ENCODE data around the gene HTT-AS. TPM values are rescaled to one million over a fixed set of nuclear protein-coding genes. Genes with fewer than 3 reads are reported as not detected.

Gene HTT-AS
- total RNA-seq, 2 donors from 2014 or later = not detected

DNA sequence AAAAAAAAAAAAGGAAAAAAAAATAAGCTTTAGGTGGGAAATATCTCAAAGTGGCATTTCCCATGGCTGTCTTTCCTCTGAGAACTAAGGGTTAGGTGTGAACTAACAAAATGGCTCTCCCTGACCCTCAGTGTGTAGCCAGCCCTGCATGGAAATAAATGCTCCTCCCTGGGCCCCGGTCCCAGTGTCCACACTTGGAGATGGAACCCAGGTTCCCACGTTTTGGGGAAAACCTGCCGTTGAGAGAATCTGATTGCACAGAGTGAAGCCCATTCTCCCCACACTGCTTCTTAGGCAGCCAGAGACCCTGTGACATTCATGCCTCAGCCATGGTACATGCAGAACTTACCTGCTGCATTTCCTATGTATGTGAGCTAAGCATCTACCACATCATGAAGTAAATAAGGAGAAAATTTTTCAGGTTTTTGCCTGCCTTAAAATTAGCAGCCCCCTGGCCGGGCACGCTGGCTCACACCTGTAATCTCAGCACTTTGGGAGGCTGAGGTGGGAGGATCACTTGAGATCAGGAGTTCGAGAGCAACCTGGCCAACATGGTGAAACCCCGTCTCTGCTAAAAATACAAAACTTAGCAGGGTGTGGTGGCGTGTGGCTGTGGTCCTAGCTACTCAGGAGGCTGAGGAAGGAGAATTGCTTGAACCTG is 34.5 kb downstream of the HTT-AS start:
- no peak for TF ChIP-seq POLR2A (IDR thresholded peaks at IDR 0.05)
- TF ChIP-seq, protein P1, sequence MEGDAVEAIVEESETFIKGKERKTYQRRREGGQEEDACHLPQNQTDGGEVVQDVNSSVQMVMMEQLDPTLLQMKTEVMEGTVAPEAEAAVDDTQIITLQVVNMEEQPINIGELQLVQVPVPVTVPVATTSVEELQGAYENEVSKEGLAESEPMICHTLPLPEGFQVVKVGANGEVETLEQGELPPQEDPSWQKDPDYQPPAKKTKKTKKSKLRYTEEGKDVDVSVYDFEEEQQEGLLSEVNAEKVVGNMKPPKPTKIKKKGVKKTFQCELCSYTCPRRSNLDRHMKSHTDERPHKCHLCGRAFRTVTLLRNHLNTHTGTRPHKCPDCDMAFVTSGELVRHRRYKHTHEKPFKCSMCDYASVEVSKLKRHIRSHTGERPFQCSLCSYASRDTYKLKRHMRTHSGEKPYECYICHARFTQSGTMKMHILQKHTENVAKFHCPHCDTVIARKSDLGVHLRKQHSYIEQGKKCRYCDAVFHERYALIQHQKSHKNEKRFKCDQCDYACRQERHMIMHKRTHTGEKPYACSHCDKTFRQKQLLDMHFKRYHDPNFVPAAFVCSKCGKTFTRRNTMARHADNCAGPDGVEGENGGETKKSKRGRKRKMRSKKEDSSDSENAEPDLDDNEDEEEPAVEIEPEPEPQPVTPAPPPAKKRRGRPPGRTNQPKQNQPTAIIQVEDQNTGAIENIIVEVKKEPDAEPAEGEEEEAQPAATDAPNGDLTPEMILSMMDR (IDR thresholded peaks at IDR 0.05) = no peak
- H3K27ac ChIP-seq = no peak overlapping the region
- H3K4me3 ChIP-seq = no peak overlapping the region
- WGBS, 2 donors = 80 to 84% methylated on average over 7 to 8 of the region's 8 CpGs
- intact Hi-C loops (cut with DNase I) = loop anchor here (10.0 kb wide), 2 partner anchors 55 to 275 kb away; no protein-coding TSS in a partner anchor
- no peaks in the 10 kb centered on the region for H3K9me3 ChIP-seq
- ATAC-seq = no peak
- H3K4me1 ChIP-seq = peaks cover 21% of the 10 kb centered on the region
- H3K36me3 ChIP-seq (replicated peaks in 1 of 2; ENCODE audit: insufficient read depth in 1 of 2, low read depth in 2 of 2) = no peaks in the 10 kb centered on the region
- no peak for DNase-seq
- H3K27me3 ChIP-seq = no peaks in the 10 kb centered on the region

DNA sequence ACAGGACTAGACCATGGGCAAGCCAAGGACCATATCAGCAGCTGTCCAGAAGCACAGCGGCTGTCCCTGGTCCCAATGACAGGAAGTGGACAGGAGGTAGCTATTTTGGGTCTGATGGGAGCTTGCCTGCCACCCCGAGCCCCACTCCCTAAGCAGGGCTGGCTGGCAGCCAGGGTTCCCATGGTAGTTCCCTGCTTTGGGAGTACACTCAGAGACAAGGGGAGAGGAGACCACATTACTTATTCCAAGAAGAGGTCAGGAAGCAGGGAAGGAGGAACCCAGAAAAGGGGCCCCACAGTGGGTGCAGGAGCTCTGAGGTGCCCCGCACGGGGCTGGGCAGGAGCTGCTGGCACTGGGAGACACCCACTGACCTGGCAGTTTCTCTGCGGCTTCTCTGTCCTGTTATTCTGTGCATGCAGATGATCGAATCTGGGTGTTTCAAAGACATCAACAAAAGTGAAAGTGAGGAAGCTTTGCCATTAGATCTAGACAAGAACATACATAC is 36.3 kb downstream of the HTT-AS start:
- intact Hi-C loops (cut with DNase I) = loop anchor here (10.0 kb wide), 2 partner anchors 53 to 273 kb away; no protein-coding TSS in a partner anchor
- H3K27ac ChIP-seq = no peak overlapping the region
- H3K9me3 ChIP-seq = no peaks in the 10 kb centered on the region
- no peak overlapping the region for H3K4me3 ChIP-seq
- no peaks in the 10 kb centered on the region for H3K36me3 ChIP-seq (replicated peaks in 1 of 2; ENCODE audit: insufficient read depth in 1 of 2, low read depth in 2 of 2)
- peaks cover 17% of the 10 kb centered on the region for H3K4me1 ChIP-seq
- TF ChIP-seq, protein P1 (IDR thresholded peaks at IDR 0.05) = no peak
- TF ChIP-seq POLR2A (IDR thresholded peaks at IDR 0.05) = no peak
- no peak for ATAC-seq
- DNase-seq = peak in 2 of 4 donors; percentile 8 to 15
- WGBS, 2 donors = 51 to 61% methylated on average over 6 of the region's 6 CpGs
- no peaks in the 10 kb centered on the region for H3K27me3 ChIP-seq

DNA sequence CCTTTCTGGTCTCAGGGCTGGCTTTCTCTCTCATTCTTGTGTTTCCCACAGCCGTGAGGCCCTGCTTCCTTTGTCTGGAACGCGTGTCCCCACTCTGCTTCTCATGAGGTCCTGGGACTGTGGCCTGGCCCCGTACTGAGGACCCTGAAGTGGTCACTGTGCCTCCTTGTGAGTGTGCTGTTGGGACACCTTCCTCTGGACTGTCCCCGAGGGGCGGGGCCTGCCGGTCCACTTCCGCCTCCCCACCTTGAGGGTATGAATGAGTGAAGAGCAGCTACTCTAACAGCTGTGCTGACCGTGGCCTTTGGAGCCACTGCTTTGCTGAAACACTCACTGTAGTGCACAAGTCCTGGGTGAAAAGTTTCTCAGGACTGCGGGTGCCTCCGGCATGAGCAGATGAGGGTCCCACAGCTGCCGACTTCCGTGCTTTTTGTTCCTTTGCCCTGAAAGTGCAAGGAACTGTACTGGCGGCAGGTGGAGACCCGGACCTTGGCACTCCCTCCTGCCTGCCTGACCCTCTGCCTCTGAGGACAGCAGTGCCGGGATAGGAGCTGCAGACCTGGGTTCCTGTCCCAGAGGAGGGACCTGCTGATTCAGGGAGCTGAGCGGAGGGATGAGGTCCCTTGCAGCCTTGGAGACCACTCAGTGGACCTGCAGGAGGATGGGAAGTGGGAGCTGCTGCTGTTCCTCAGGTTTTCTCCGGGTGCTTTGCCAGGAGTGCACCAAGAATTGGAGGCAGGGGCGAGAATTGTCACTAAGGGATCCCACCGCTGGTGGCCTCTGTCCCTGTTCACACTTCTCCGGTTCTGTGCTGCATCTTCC is 38.0 kb downstream of the HTT-AS start:
- H3K4me1 ChIP-seq = peaks cover 7% of the 10 kb centered on the region
- TF ChIP-seq POLR2A (IDR thresholded peaks at IDR 0.05) = no peak
- TF ChIP-seq, protein P1 (IDR thresholded peaks at IDR 0.05) = no peak
- H3K36me3 ChIP-seq (replicated peaks in 1 of 2; ENCODE audit: insufficient read depth in 1 of 2, low read depth in 2 of 2) = no peaks in the 10 kb centered on the region
- ATAC-seq (no peak), DNase-seq (no peak)
- no peak overlapping the region for H3K4me3 ChIP-seq
- no peaks in the 10 kb centered on the region for H3K27me3 ChIP-seq
- H3K27ac ChIP-seq = no peak overlapping the region
- intact Hi-C loops (cut with DNase I) = loop anchor here (10.0 kb wide), 2 partner anchors 52 to 272 kb away; no protein-coding TSS in a partner anchor
- WGBS, 2 donors = 87 to 88% methylated on average over 12 to 20 of the region's 21 CpGs
- H3K9me3 ChIP-seq = no peaks in the 10 kb centered on the region

DNA sequence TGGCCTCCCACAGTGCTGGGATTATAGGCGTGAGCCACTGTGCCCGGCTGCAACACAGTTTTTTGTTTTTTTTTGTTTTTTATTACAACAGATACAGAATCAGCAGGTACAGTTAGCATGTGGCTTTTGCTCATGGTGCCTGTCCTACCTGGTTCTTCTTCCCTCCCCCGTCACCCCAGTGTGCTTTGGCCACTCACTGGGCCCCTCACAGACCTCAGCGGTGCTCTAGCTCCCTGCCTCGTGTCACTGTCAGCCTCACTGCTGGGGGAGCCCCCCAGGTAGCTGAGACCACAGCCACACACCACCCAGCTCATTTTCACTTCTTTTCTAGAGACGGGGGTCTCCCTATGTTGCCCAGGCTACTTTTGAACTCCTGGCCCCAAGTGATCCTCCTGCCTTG is 38.7 kb downstream of the HTT-AS start:
- no peak overlapping the region for H3K27ac ChIP-seq
- no peak for ATAC-seq
- H3K27me3 ChIP-seq = no peaks in the 10 kb centered on the region
- no peak overlapping the region for H3K4me3 ChIP-seq
- no peak for DNase-seq
- TF ChIP-seq, protein P1 (IDR thresholded peaks at IDR 0.05) = no peak
- no peak for TF ChIP-seq POLR2A (IDR thresholded peaks at IDR 0.05)
- no peaks in the 10 kb centered on the region for H3K9me3 ChIP-seq
- H3K4me1 ChIP-seq = peaks cover 7% of the 10 kb centered on the region
- intact Hi-C loops (cut with DNase I) = loop anchor here (10.0 kb wide), 2 partner anchors 51 to 271 kb away; no protein-coding TSS in a partner anchor
- WGBS, 2 donors = 88 to 94% methylated on average over 6 of the region's 6 CpGs
- H3K36me3 ChIP-seq (replicated peaks in 1 of 2; ENCODE audit: insufficient read depth in 1 of 2, low read depth in 2 of 2) = no peaks in the 10 kb centered on the region

Measured in body of pancreas (tissue), 4 donors.